T-helper 2 cell treated with Interferon-gamma antibody and Interleukin-4, amounts not matched to agents 5 μg/mL and 100 μg/mL, for 36 hours (primary cell): ENCODE data around the gene ZFP1.
"Not testable (repeated sequence)": the region's sequence is repeated elsewhere in the genome, so short reads cannot be mapped to it uniquely, and the experiment has no call there.

ENCODE experiments used
- DNase-seq: peaks from one replicate; pipeline ENCODE4 v3.0.0; 2021; ENCODE audit warnings: low spot score
- H3K27ac Mint-ChIP-seq: one replicate; pipeline ENCODE4 v1.8.0; 2021; ENCODE audit warnings: mild to moderate bottlenecking, mixed read lengths
- H3K27me3 Mint-ChIP-seq: one replicate; pipeline ENCODE4 v1.8.0; 2021; ENCODE audit warnings: low read depth, mixed read lengths
- H3K36me3 Mint-ChIP-seq: one replicate; pipeline ENCODE4 v1.8.0; 2021; ENCODE audit warnings: low read depth, mixed read lengths
- H3K4me1 Mint-ChIP-seq: one replicate; pipeline ENCODE4 v1.8.0; 2021; ENCODE audit warnings: low read depth, mixed read lengths
- H3K4me3 Mint-ChIP-seq: one replicate; pipeline ENCODE4 v1.8.0; 2022; ENCODE audit warnings: mild to moderate bottlenecking, moderate library complexity, mixed read lengths
- H3K9me3 Mint-ChIP-seq: one replicate; pipeline ENCODE4 v1.8.0; 2021; ENCODE audit warnings: mixed read lengths

ZFP1 gene

GRCh38 chr16:75195811-75196790 lies 47.8 kb downstream of the ZFP1 start:
- Mint-ChIP-seq H3K9me3 (no peaks in the 10 kb centered on the region), H3K27me3 (peaks cover 27% of the 10 kb centered on the region), H3K36me3 (no peaks in the 10 kb centered on the region), H3K4me1 (peaks cover 13% of the 10 kb centered on the region), H3K27ac (no peak overlapping the region), H3K4me3 (no peak overlapping the region)
- no peak for DNase-seq

- Mint-ChIP-seq H3K4me3 (no peak overlapping the region), H3K4me1 (peaks cover 15% of the 10 kb centered on the region), H3K9me3 (no peaks in the 10 kb centered on the region), H3K36me3 (no peaks in the 10 kb centered on the region), H3K27ac (no peak overlapping the region), H3K27me3 (peaks cover 30% of the 10 kb centered on the region)
- DNase-seq: no peak
Observed at GRCh38 chr16:75196836-75197235, 48.5 kb downstream of the ZFP1 start.

- DNase-seq: no peak
- Mint-ChIP-seq H3K27me3 (peaks cover 33% of the 10 kb centered on the region), H3K4me1 (peaks cover 15% of the 10 kb centered on the region), H3K27ac (no peak overlapping the region), H3K4me3 (no peak overlapping the region), H3K9me3 (no peaks in the 10 kb centered on the region), H3K36me3 (no peaks in the 10 kb centered on the region)
Observed at GRCh38 chr16:75197522-75198134, 49.3 kb downstream of the ZFP1 start.

GRCh38 chr16:75198135-75198600 lies 49.8 kb downstream of the ZFP1 start:
- Mint-ChIP-seq H3K27ac (no peak overlapping the region), H3K4me3 (no peak overlapping the region), H3K4me1 (peaks cover 15% of the 10 kb centered on the region), H3K36me3 (no peaks in the 10 kb centered on the region), H3K27me3 (peaks cover 33% of the 10 kb centered on the region), H3K9me3 (no peaks in the 10 kb centered on the region)
- no peak for DNase-seq

- H3K27me3 Mint-ChIP-seq: peaks cover 29% of the 10 kb centered on the region
- DNase-seq: no peak
- no peaks in the 10 kb centered on the region for H3K36me3 Mint-ChIP-seq
- H3K4me3 Mint-ChIP-seq: no peak overlapping the region
- peaks cover 15% of the 10 kb centered on the region for H3K4me1 Mint-ChIP-seq
- no peak overlapping the region for H3K27ac Mint-ChIP-seq
- no peaks in the 10 kb centered on the region for H3K9me3 Mint-ChIP-seq
Observed at GRCh38 chr16:75202069-75202590, 53.8 kb downstream of the ZFP1 start.

GRCh38 chr16:75203096-75203495 lies 54.8 kb downstream of the ZFP1 start:
- no peak overlapping the region for H3K27ac Mint-ChIP-seq
- no peaks in the 10 kb centered on the region for H3K9me3 Mint-ChIP-seq
- peaks cover 12% of the 10 kb centered on the region for H3K4me1 Mint-ChIP-seq
- H3K4me3 Mint-ChIP-seq: no peak overlapping the region
- peaks cover 21% of the 10 kb centered on the region for H3K27me3 Mint-ChIP-seq
- no peak for DNase-seq
- no peaks in the 10 kb centered on the region for H3K36me3 Mint-ChIP-seq

DNA sequence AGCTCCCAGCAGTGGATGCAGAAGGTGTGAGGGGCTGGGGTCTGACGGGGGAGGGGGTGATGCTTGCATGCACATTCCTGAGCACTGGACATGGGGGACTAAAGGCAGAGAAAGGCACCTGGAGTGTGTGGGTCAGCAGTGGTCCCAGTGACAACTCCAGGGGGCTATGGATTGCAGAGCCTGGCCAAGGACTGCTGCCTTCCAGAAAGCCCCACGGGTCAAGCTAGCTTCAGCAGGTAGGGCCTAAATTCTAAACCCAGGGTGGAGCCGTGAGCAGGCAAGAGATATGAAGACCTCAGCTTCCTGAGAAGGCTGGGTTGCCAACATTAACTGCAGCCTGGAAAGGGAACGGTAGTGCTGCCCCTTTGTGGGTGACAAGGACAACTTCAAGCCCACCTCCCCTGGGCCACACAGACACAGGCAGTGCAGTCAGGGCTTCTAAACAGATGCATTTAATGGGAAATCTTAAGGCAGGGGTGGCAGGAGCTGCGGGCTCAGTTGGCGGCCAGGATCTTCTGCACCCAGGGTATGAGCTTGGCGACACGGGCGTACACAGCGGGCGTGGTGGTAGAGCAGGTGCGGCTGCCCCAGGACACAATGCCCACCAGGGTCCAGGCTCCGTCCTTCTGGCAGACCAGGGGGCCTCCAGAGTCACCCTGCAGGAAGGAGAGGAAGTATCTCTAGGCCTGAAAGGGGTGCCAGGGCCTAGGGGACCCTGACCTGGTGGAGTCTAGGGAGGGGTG lies 55.5 kb downstream of the ZFP1 start:
- no peaks in the 10 kb centered on the region for H3K9me3 Mint-ChIP-seq
- no peak overlapping the region for H3K4me3 Mint-ChIP-seq
- H3K4me1 Mint-ChIP-seq: peaks cover 9% of the 10 kb centered on the region
- H3K27me3 Mint-ChIP-seq: peaks cover 17% of the 10 kb centered on the region
- no peak for DNase-seq
- no peaks in the 10 kb centered on the region for H3K36me3 Mint-ChIP-seq
- no peak overlapping the region for H3K27ac Mint-ChIP-seq

GRCh38 chr16:75204410-75204758 lies 56.1 kb downstream of the ZFP1 start:
- Mint-ChIP-seq H3K4me1 (peaks cover 7% of the 10 kb centered on the region), H3K9me3 (no peaks in the 10 kb centered on the region), H3K27ac (no peak overlapping the region), H3K4me3 (no peak overlapping the region), H3K27me3 (peaks cover 15% of the 10 kb centered on the region), H3K36me3 (no peaks in the 10 kb centered on the region)
- no peak for DNase-seq

GRCh38 chr16:75204905-75205304 lies 56.6 kb downstream of the ZFP1 start:
- not testable (repeated sequence) for H3K36me3 Mint-ChIP-seq, H3K27ac Mint-ChIP-seq, H3K9me3 Mint-ChIP-seq, DNase-seq, H3K4me1 Mint-ChIP-seq, H3K4me3 Mint-ChIP-seq
- peaks cover 11% of the 10 kb centered on the region for H3K27me3 Mint-ChIP-seq

- not testable (repeated sequence) for H3K4me3 Mint-ChIP-seq, H3K27me3 Mint-ChIP-seq, H3K9me3 Mint-ChIP-seq, DNase-seq, H3K27ac Mint-ChIP-seq, H3K36me3 Mint-ChIP-seq, H3K4me1 Mint-ChIP-seq
Observed at GRCh38 chr16:75205438-75205837, 57.1 kb downstream of the ZFP1 start.

GRCh38 chr16:75205961-75206748 lies 57.8 kb downstream of the ZFP1 start:
- H3K4me3 Mint-ChIP-seq, DNase-seq, H3K36me3 Mint-ChIP-seq, H3K4me1 Mint-ChIP-seq, H3K27ac Mint-ChIP-seq, H3K9me3 Mint-ChIP-seq, H3K27me3 Mint-ChIP-seq: not testable (repeated sequence)

- no peaks in the 10 kb centered on the region for H3K4me1 Mint-ChIP-seq
Observed at GRCh38 chr16:75206749-75207451, 58.6 kb downstream of the ZFP1 start, which contains the start of gene CTRB2. TSS of gene CTRB2 (minus strand) at chr16:75207161. CDS start at chr16:75207141, 20 bp downstream.

DNA sequence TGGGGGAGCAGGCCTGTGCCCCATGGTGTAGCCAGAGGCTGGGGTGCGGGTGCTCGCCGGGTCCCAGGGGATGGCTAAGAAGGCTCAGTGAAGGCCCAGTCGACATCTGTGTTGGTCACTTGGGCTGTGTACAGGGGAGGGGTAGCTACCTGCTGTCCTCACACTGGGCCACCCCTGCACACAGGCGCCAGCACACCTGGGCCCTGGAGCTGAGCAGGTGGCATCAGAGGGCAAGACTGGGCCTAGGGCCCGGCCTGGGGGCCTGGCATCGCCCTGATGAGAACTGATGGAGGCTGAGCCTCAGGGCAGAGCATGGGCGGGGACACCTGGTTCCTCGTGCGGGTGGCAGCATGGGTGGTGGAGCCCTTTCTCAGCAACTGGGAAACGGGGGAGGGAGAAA lies 59.5 kb downstream of the ZFP1 start:
- no peaks in the 10 kb centered on the region for H3K4me1 Mint-ChIP-seq
- DNase-seq: no peak
- H3K9me3 Mint-ChIP-seq: no peaks in the 10 kb centered on the region
- H3K27ac Mint-ChIP-seq: no peak overlapping the region
- no peaks in the 10 kb centered on the region for H3K36me3 Mint-ChIP-seq
- H3K4me3 Mint-ChIP-seq: no peak overlapping the region
- H3K27me3 Mint-ChIP-seq: no peaks in the 10 kb centered on the region

More at GRCh38 chr16:75206749-75207451, 58.6 kb downstream of the ZFP1 start, which contains the start of gene CTRB2:
- H3K27me3 Mint-ChIP-seq: peaks cover 2% of the 10 kb centered on the region
- DNase-seq: no peak
- H3K9me3 Mint-ChIP-seq: no peaks in the 10 kb centered on the region
- no peak within 1 kb of the TSS for H3K27ac Mint-ChIP-seq
- no peaks in the 10 kb centered on the region for H3K36me3 Mint-ChIP-seq
- H3K4me3 Mint-ChIP-seq: no peak within 1 kb of the TSS
